D721Med (cell line): ENCODE measurements around the gene ATP10B.

Source experiments
- DNase-seq: peaks from one replicate; pipeline ENCODE4 v3.0.0; 2011; ENCODE audit warnings: low spot score; ENCODE audit not compliant: insufficient read length
- FAIRE-seq: peaks from 2 replicates; lab custom pipeline; 2011; peaks lifted over from hg19 to GRCh38; lab: Jason Lieb, UNC
- TF ChIP-seq, protein P1 (sequence below): IDR thresholded peaks from 2 replicates; pipeline ENCODE4 v1.5.1; 2012; ENCODE audit warnings: mild to moderate bottlenecking, control low read depth; ENCODE audit not compliant: insufficient read depth; ENCODE audit errors: missing control alignments

The ATP10B gene

GRCh38 chr5:160545832-160546231 lies 306.2 kb downstream of the ATP10B start:
- DNase-seq = no peak
- FAIRE-seq = no peak
- TF ChIP-seq, protein P1, sequence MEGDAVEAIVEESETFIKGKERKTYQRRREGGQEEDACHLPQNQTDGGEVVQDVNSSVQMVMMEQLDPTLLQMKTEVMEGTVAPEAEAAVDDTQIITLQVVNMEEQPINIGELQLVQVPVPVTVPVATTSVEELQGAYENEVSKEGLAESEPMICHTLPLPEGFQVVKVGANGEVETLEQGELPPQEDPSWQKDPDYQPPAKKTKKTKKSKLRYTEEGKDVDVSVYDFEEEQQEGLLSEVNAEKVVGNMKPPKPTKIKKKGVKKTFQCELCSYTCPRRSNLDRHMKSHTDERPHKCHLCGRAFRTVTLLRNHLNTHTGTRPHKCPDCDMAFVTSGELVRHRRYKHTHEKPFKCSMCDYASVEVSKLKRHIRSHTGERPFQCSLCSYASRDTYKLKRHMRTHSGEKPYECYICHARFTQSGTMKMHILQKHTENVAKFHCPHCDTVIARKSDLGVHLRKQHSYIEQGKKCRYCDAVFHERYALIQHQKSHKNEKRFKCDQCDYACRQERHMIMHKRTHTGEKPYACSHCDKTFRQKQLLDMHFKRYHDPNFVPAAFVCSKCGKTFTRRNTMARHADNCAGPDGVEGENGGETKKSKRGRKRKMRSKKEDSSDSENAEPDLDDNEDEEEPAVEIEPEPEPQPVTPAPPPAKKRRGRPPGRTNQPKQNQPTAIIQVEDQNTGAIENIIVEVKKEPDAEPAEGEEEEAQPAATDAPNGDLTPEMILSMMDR = no peak

GRCh38 chr5:160543395-160543794 lies 308.6 kb downstream of the ATP10B start:
- TF ChIP-seq, protein P1 = no peak
- DNase-seq (no peak), FAIRE-seq (no peak)

DNA sequence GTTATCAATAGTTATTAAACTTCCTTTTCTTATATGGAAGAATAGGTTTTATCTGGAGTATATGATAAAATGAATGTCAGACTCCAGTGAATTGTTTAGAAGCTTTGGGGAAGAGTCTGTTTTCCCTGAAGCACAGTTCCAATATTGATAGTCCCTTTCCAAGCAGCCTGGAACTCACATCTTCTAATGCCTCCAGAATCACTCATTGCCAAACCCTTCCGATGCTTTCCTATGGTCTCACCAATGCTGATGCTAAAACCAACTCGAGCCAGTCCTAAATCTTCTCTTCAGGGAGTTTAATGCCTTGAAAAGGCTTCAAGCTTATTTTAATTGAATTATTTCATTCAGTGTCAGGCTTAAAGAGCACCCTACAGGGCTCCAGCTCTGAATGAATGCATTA lies 309.2 kb downstream of the ATP10B start:
- no peak for FAIRE-seq
- TF ChIP-seq, protein P1 = no peak
- no peak for DNase-seq

DNA sequence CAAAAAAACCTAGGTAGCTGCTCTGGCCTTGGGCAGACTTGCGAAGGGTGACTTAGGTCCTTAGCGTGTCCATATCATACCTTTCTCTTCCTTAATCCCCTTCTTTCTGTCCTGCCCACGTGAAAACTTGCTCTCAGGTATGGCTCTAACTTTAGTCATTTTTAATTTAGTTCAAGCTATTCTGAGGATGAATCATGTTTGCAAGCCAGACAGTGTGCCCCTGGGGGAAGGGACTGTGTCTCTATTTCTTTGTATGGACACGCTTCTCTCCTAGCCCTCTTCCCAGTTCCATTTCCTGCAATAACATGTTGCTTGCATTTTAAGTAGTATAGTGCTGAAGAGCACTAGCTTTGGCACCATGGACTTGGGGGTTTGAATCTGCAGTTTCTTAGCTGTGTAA lies 309.7 kb downstream of the ATP10B start:
- no peak for DNase-seq
- FAIRE-seq = no peak
- TF ChIP-seq, protein P1 = no peak

- TF ChIP-seq, protein P1 = no peak
- no peak for DNase-seq
Measured at GRCh38 chr5:160539431-160539830, 312.6 kb downstream of the ATP10B start.

GRCh38 chr5:160537940-160538339 lies 314.1 kb downstream of the ATP10B start:
- FAIRE-seq (no peak), DNase-seq (no peak)
- TF ChIP-seq, protein P1 = no peak

More at GRCh38 chr5:160539431-160539830, 312.6 kb downstream of the ATP10B start:
- FAIRE-seq = no peak

DNA sequence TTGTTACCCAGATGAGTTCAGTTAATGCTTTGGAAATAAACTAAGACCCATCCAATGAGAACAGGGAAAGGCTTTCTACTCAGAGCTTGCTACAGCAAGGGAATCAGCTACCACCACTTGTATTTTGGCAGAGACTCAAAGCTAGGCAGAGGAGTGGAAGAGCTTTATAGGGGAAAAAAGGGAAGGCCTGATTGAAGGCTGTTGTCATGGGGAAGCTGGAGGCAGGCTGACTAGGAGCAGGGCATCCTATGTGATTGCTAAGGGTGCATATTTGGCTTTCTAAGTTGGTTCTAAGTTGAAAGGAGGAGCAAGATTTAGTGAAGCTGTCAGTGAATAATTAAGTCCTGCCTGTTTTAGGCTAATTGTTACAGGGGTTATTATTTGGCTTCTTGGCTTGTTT lies 314.9 kb downstream of the ATP10B start:
- DNase-seq = no peak
- FAIRE-seq = no peak
- TF ChIP-seq, protein P1 = no peak
